IMR-90 (cell line): ENCODE results near the gene NATD1. TPM values are rescaled to one million over a fixed set of nuclear protein-coding genes. Genes with fewer than 3 reads are reported as not detected.

ENCODE experiments used
- ATAC-seq: fragments of 200-7000 bp; cut with Tn5 transposase; 2 replicates; pipeline ENCODE4 v1.9.1; 2020; ENCODE audit warnings: low read depth, mild to moderate bottlenecking, moderate library complexity
- BruUV-seq: library from RNA; stranded (reverse); fragments of 400-500 nt; replicated peaks from 2 replicates; lab custom pipeline; 2021; lab: Mats Ljungman, UMichigan
- CTCF ChIA-PET: fragments of 300-600 bp; formaldehyde crosslinking; extraction: SDS; loops from one replicate; lab custom pipeline; 2021; ENCODE audit warnings: antibody characterized with exemption; lab: Yijun Ruan, JAX
- POLR2A ChIA-PET: fragments of 300-600 bp; sonication (Branson Sonifier 250); formaldehyde crosslinking; loops from one replicate; lab custom pipeline; 2022; ENCODE audit warnings: antibody characterized with exemption; ENCODE audit not compliant: unreplicated experiment; lab: Charles Lee
- DNase-seq: peaks from one replicate; pipeline ENCODE4 v3.0.0; 2013
- H2AFZ ChIP-seq: replicated peaks from 2 replicates; pipeline ENCODE3; 2013; ENCODE audit warnings: low read length, mild to moderate bottlenecking; ENCODE audit not compliant: poor library complexity
- H2AK5ac ChIP-seq: 2 replicates; pipeline ENCODE4 v1.6.1; 2013; ENCODE audit warnings: low read depth, low read length, inconsistent platforms
- H2AK9ac ChIP-seq: replicated peaks from 2 replicates; pipeline ENCODE3; 2013; ENCODE audit warnings: mild to moderate bottlenecking, low read depth, low read length, moderate library complexity; ENCODE audit not compliant: poor library complexity
- H2BK120ac ChIP-seq: 2 replicates; pipeline ENCODE4 v1.6.1; 2013; ENCODE audit warnings: low read depth, low read length, inconsistent platforms
- H2BK15ac ChIP-seq: 3 replicates; pipeline ENCODE4 v1.6.1; 2013; ENCODE audit warnings: low read depth, low read length, inconsistent platforms
- H2BK20ac ChIP-seq: 2 replicates; pipeline ENCODE4 v1.6.1; 2013; ENCODE audit warnings: low read depth, mild to moderate bottlenecking, inconsistent platforms, low read length, moderate library complexity
- H2BK5ac ChIP-seq: 2 replicates; pipeline ENCODE4 v1.6.1; 2013; ENCODE audit warnings: mild to moderate bottlenecking, low read depth, low read length, inconsistent platforms; ENCODE audit not compliant: poor library complexity, severe bottlenecking
- H3K14ac ChIP-seq: replicated peaks from 2 replicates; pipeline ENCODE4 v1.6.1; 2013; ENCODE audit warnings: low read depth, low read length, inconsistent platforms
- H3K18ac ChIP-seq: 2 replicates; pipeline ENCODE4 v1.6.1; 2013; ENCODE audit warnings: low read depth, low read length, control low read depth
- H3K23ac ChIP-seq: 2 replicates; pipeline ENCODE4 v1.6.1; 2013; ENCODE audit warnings: low read depth, low read length, inconsistent platforms
- H3K27ac ChIP-seq: 2 replicates; pipeline ENCODE4 v1.5.1; 2013; ENCODE audit warnings: mild to moderate bottlenecking, control low read depth, low read length; ENCODE audit not compliant: insufficient read depth
- H3K27me3 ChIP-seq: 2 replicates; pipeline ENCODE4 v1.6.1; 2013; ENCODE audit warnings: low read length; ENCODE audit not compliant: control insufficient read depth, insufficient read depth
- H3K36me3 ChIP-seq: 2 replicates; pipeline ENCODE4 v1.6.1; 2013; ENCODE audit warnings: low read length, mixed read lengths; ENCODE audit not compliant: control insufficient read depth, insufficient read depth
- H3K4ac ChIP-seq: 2 replicates; pipeline ENCODE4 v1.6.1; 2013; ENCODE audit warnings: low read depth, low read length, inconsistent platforms
- H3K4me1 ChIP-seq: 2 replicates; pipeline ENCODE4 v1.6.1; 2013; ENCODE audit warnings: low read length, mixed read lengths; ENCODE audit not compliant: control insufficient read depth, insufficient read depth
- H3K4me2 ChIP-seq: 2 replicates; pipeline ENCODE4 v1.6.1; 2013; ENCODE audit warnings: low read depth, mild to moderate bottlenecking, control low read depth, low read length, moderate library complexity
- H3K4me3 ChIP-seq: 2 replicates; pipeline ENCODE4 v1.5.1; 2013; ENCODE audit warnings: low read depth, mild to moderate bottlenecking, control low read depth, low read length, moderate library complexity; ENCODE audit not compliant: insufficient read depth
- H3K56ac ChIP-seq: 2 replicates; pipeline ENCODE4 v1.6.1; 2013; ENCODE audit warnings: low read length, inconsistent platforms; ENCODE audit not compliant: insufficient read depth; ENCODE audit errors: extremely low read depth
- H3K79me1 ChIP-seq, 2 experiments: 2 replicates each; pipeline ENCODE4 v1.6.1; 2013; ENCODE audit warnings: low read length in 2 of 2, inconsistent platforms in 1 of 2, low read depth in 1 of 2
- H3K9ac ChIP-seq: 2 replicates; pipeline ENCODE4 v1.6.1; 2013; ENCODE audit warnings: low read depth, low read length, control low read depth
- H3K9me1 ChIP-seq: 2 replicates; pipeline ENCODE4 v1.6.1; 2013; ENCODE audit warnings: low read length, inconsistent platforms; ENCODE audit not compliant: insufficient read depth
- H3K9me3 ChIP-seq: 2 replicates; pipeline ENCODE4 v1.6.1; 2013; ENCODE audit warnings: low read length; ENCODE audit not compliant: control insufficient read depth, insufficient read depth
- H4K20me1 ChIP-seq: 2 replicates; pipeline ENCODE4 v1.6.1; 2013; ENCODE audit warnings: low read length, inconsistent platforms; ENCODE audit not compliant: insufficient read depth
- H4K5ac ChIP-seq: 2 replicates; pipeline ENCODE4 v1.6.1; 2013; ENCODE audit warnings: mild to moderate bottlenecking, low read depth, low read length, control low read depth
- H4K8ac ChIP-seq, 2 experiments: 2 replicates each; pipeline ENCODE4 v1.6.1; 2013; ENCODE audit warnings: low read depth in 2 of 2, low read length in 2 of 2, control low read depth in 1 of 2, inconsistent platforms in 1 of 2
- H4K91ac ChIP-seq: 2 replicates; pipeline ENCODE4 v1.6.1; 2013; ENCODE audit warnings: low read depth, low read length, inconsistent platforms; ENCODE audit not compliant: insufficient read depth
- CHD1 ChIP-seq: IDR thresholded peaks from 2 replicates; pipeline ENCODE4 v1.6.1; 2012; ENCODE audit warnings: low read depth, low read length, improper control_type of control experiment
- MXI1 ChIP-seq: IDR thresholded peaks from 2 replicates; pipeline ENCODE4 v1.6.1; 2012; ENCODE audit warnings: low read depth, mild to moderate bottlenecking, low read length, moderate library complexity, borderline replicate concordance
- POLR2A ChIP-seq: IDR thresholded peaks from 2 replicates; pipeline ENCODE4 v1.6.1; 2012; ENCODE audit warnings: mild to moderate bottlenecking, low read depth, low read length
- WGBS, 2 experiments: methylation state at CpG; one replicate each; pipeline versions ENCODE4 v1.1.5 to v1.1.7; 2013; ENCODE audit warnings: missing lambda C conversion rate in 2 of 2; ENCODE audit not compliant: insufficient read length in 1 of 2; ENCODE audit errors: extremely low coverage in 2 of 2; 5-methylcytosine and 5-hydroxymethylcytosine counted together
- dilution Hi-C: fragments of 300-500 bp; cut with HindIII; formaldehyde crosslinking; loops from one replicate; pipeline ENCODE4 v1.14.3; 2018; ENCODE audit warnings: low sequenced_read_pairs; ENCODE audit not compliant: unreplicated experiment
- in situ Hi-C: fragments of 300-500 bp; cut with MboI; formaldehyde crosslinking; loops from 3 replicates; pipeline ENCODE4 v1.14.3; 2019; ENCODE audit warnings: low sequenced_read_pairs, inconsistent platforms, mixed read lengths
- intact Hi-C: fragments of 100-400 bp; cut with micrococcal nuclease; formaldehyde crosslinking; loops from 2 replicates; pipeline ENCODE4 v1.10.0; 2022
- polyA plus RNA-seq, 3 experiments: library from polyadenylated mRNA; depleted of rRNA; stranded (reverse); fragments of >200 nt; gene quantifications; 2 replicates each; pipeline ENCODE4 v1.2.3, GENCODE V29; 2012; ENCODE audit warnings: low replicate concordance in 1 of 3
- total RNA-seq: library from RNA; depleted of rRNA; stranded (reverse); fragments of >200 nt; gene quantifications from 2 replicates; pipeline ENCODE4 v1.2.3, GENCODE V29; 2012
- TF ChIP-seq, protein P1 (sequence below): conservative IDR thresholded peaks from 2 replicates; pipeline ENCODE4 v1.5.1; 2012; ENCODE audit warnings: mild to moderate bottlenecking, low read depth, low read length, improper control_type of control experiment

Gene NATD1
- total and polyA plus RNA-seq, 2 of the 4 experiments (the other 2 are of a cell fraction), result 0.90 to 4.3 TPM

DNA sequence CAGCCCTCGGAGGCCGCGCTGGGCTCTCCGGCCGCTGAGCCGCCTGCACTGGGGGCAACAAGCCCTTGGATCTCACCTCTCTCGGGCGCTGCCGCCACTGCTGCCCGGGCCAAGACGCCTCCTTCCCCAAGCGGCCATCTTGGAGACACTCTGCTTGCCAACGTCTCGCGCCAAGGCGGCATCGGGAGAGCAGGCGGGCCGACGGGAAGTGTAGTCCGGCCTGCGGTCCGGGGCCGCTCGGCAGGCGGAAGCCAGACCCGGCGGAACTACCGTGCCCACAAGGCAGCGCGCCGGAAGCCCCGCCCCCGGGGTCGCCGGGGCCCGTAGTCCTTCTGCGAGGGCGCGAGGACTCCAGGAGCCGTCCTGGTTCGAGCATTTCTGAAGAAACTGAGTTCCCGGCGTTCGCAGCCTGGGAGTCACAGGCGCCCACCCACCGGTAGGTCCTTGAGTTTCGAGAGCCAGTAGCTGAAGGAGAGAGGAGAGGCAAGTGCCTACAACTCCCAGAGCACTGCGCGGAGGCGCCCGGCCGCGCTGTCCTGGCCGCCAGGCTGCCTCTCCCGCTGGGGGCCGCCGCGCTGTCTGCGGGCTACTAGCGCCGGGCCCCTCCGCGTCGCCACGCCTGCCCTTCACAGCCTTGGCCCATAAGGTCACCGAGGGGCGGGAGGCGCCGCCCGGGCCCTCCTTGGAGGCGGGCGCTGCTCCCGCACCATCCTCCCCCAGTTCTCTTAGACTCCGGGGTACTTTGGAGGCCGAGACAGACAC, 39.0 kb downstream of the NATD1 start, which contains the start of gene TMEM11:
Gene TMEM11, minus strand, starts transcription at position 147 of the 762 bp plus-strand sequence. Its CDS starts 9 bp downstream, at position 138.
- ChIA-PET POLR2A (no interaction called here), CTCF (no interaction called here)
- H3K4me3 ChIP-seq, result peak within 1 kb of the TSS; percentile 87
- peak within 1 kb of the TSS; percentile 94 for H3K56ac ChIP-seq
- peak within 1 kb of the TSS; percentile 99 for H2AK9ac ChIP-seq
- peak within 1 kb of the TSS; percentile 98 for H3K4me2 ChIP-seq
- peaks cover 12% of the 10 kb centered on the region for H3K36me3 ChIP-seq
- DNase-seq (peak; percentile 94), ATAC-seq (peak; percentile 94)
- TF ChIP-seq MXI1 (peak; percentile 35; the same call in 1 of the 2 replicates), CHD1 (no peak), POLR2A (peak; percentile 67)
- TF ChIP-seq, protein P1, sequence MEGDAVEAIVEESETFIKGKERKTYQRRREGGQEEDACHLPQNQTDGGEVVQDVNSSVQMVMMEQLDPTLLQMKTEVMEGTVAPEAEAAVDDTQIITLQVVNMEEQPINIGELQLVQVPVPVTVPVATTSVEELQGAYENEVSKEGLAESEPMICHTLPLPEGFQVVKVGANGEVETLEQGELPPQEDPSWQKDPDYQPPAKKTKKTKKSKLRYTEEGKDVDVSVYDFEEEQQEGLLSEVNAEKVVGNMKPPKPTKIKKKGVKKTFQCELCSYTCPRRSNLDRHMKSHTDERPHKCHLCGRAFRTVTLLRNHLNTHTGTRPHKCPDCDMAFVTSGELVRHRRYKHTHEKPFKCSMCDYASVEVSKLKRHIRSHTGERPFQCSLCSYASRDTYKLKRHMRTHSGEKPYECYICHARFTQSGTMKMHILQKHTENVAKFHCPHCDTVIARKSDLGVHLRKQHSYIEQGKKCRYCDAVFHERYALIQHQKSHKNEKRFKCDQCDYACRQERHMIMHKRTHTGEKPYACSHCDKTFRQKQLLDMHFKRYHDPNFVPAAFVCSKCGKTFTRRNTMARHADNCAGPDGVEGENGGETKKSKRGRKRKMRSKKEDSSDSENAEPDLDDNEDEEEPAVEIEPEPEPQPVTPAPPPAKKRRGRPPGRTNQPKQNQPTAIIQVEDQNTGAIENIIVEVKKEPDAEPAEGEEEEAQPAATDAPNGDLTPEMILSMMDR, result peak; percentile 24; the same call in 1 of the 2 replicates
- peak within 1 kb of the TSS; percentile 92 for H3K14ac ChIP-seq
- peak within 1 kb of the TSS; percentile 94 for H3K9ac ChIP-seq
- peak within 1 kb of the TSS; percentile 74 for H4K5ac ChIP-seq
- H4K8ac ChIP-seq, result peak within 1 kb of the TSS; percentile 84 to 93
- H3K27ac ChIP-seq, result peak within 1 kb of the TSS; percentile 97
- peak within 1 kb of the TSS; percentile 92 for H3K4ac ChIP-seq
- no TSS peak for BruUV-seq
- no peaks in the 10 kb centered on the region for H3K9me3 ChIP-seq
- peak within 1 kb of the TSS; percentile 90 for H4K91ac ChIP-seq
- H3K4me1 ChIP-seq, result peaks cover 8% of the 10 kb centered on the region
- H2BK5ac ChIP-seq, result peak within 1 kb of the TSS; percentile 96
- peak within 1 kb of the TSS; percentile 88; the same call in 1 of the 3 replicates for H2BK15ac ChIP-seq
- H3K27me3 ChIP-seq, result no peaks in the 10 kb centered on the region
- WGBS, 2 experiments, result 1% methylated on average over 13 of the region's 76 CpGs; no CpG with 5 or more reads in 1 of the 2 experiments
- H2AK5ac ChIP-seq, result peak within 1 kb of the TSS; percentile 95
- H3K9me1 ChIP-seq, result peaks cover 39% of the 10 kb centered on the region
- in situ Hi-C loops (no loop called here), dilution Hi-C loops (no loop called here), intact Hi-C loops (loop anchor here (1.0 to 5.0 kb wide), 4 partner anchors 47 to 172 kb away; partner anchors contain the start of genes MAP2K3 and USP22)
- H2BK120ac ChIP-seq, result peak within 1 kb of the TSS; percentile 97
- peak within 1 kb of the TSS; percentile 94 for H2AFZ ChIP-seq
- H3K23ac ChIP-seq, result peak within 1 kb of the TSS; percentile 95
- peak within 1 kb of the TSS; percentile 83; the same call in 1 of the 2 replicates for H2BK20ac ChIP-seq
- peaks cover 23 to 87% of the 10 kb centered on the region in 2 experiments for H3K79me1 ChIP-seq
- peaks cover 46% of the 10 kb centered on the region for H4K20me1 ChIP-seq
- H3K18ac ChIP-seq, result peak within 1 kb of the TSS; percentile 91
